K562 (cell line): Measurements from ENCODE around the gene CDC25B. TPM values are rescaled to one million over a fixed set of nuclear protein-coding genes. Genes with fewer than 3 reads are reported as not detected.

ENCODE experiments used
- ATAC-seq: fragments of 200-7000 bp; cut with Tn5 transposase; 3 replicates; pipeline ENCODE4 v1.9.1; 2020; ENCODE audit warnings: moderate library complexity
- BruUV-seq: library from RNA; stranded (reverse); fragments of 400-500 nt; replicated peaks from 2 replicates; lab custom pipeline; 2021; lab: Mats Ljungman, UMichigan
- CTCF ChIA-PET: fragments of 300-600 bp; formaldehyde crosslinking; extraction: SDS; loops from one replicate; lab custom pipeline; 2021; ENCODE audit warnings: low intra/inter-chr PET ratio; lab: Yijun Ruan, JAX
- POLR2A ChIA-PET: fragments of 300-600, 350-650 bp; sonication (Branson Sonifier 250); formaldehyde crosslinking; extraction: SDS; loops from one replicate; lab custom pipeline; 2021; ENCODE audit warnings: antibody characterized with exemption, inconsistent platforms; lab: Yijun Ruan, JAX
- DNase-seq, 4 experiments: peaks; one replicate each; pipeline versions ENCODE4 v3.0.0 to v3.0.0-alpha.2; 2011 to 2018; ENCODE audit warnings: low spot score in 3 of 4, mixed read lengths in 3 of 4; ENCODE audit errors: extremely low read depth in 1 of 4
- FAIRE-seq: peaks from 2 replicates; lab custom pipeline; 2011; peaks lifted over from hg19 to GRCh38; lab: Jason Lieb, UNC
- H2AFZ ChIP-seq: 2 replicates; pipeline ENCODE4 v1.6.0; 2011; ENCODE audit warnings: low read depth, low read length, control low read depth, inconsistent platforms
- H3K27ac ChIP-seq: fragments of 200-600 bp; 3 replicates; pipeline ENCODE4 v1.8.0; 2011; ENCODE audit warnings: low read depth, mild to moderate bottlenecking, control low read depth, inconsistent platforms, low read length, moderate library complexity, mixed read lengths; ENCODE audit errors: extremely low read depth
- H3K27me3 ChIP-seq, 2 experiments: fragments of 300-600 bp in 1 of 2; 2 replicates in 1 of 2; 3 replicates in 1 of 2; pipeline versions ENCODE4 v1.6.0 to v1.8.0; 2011; ENCODE audit warnings: inconsistent platforms in 2 of 2, low read length in 2 of 2, mild to moderate bottlenecking in 1 of 2, mixed read lengths in 1 of 2, moderate library complexity in 1 of 2; ENCODE audit not compliant: control insufficient read depth in 2 of 2, insufficient read depth in 2 of 2
- H3K36me3 ChIP-seq: fragments of 300-600 bp; 3 replicates; pipeline ENCODE4 v1.8.0; 2011; ENCODE audit warnings: mild to moderate bottlenecking, low read length, inconsistent platforms; ENCODE audit not compliant: control insufficient read depth, insufficient read depth
- H3K4me1 ChIP-seq, 2 experiments: fragments of 200-600 bp in 1 of 2; replicated peaks in 1 of 2; 2 replicates in 1 of 2; 3 replicates in 1 of 2; pipeline versions ENCODE4 v1.5.1 to v1.8.0; 2011; ENCODE audit warnings: inconsistent platforms in 2 of 2, low read length in 2 of 2, mild to moderate bottlenecking in 1 of 2, mixed read lengths in 1 of 2, moderate library complexity in 1 of 2; ENCODE audit not compliant: control insufficient read depth in 2 of 2, insufficient read depth in 2 of 2
- H3K4me2 ChIP-seq: 2 replicates; pipeline ENCODE4 v1.6.1; 2011; ENCODE audit warnings: low read length, control low read depth, inconsistent platforms, mixed read lengths; ENCODE audit not compliant: insufficient read depth
- H3K4me3 ChIP-seq: fragments of 200-600 bp; sonication (generic), shearing (Covaris generic); 2 replicates; pipeline ENCODE4 v1.5.1; 2016; ENCODE audit warnings: control low read depth, inconsistent platforms
- H3K79me2 ChIP-seq: fragments of 200-600 bp; 3 replicates; pipeline ENCODE4 v1.8.0; 2011; ENCODE audit warnings: low read length, inconsistent platforms; ENCODE audit not compliant: control insufficient read depth, insufficient read depth
- H3K9ac ChIP-seq, 2 experiments: 2 replicates each; pipeline versions ENCODE4 v1.6.0 to v1.6.1; 2011; ENCODE audit warnings: low read depth in 2 of 2, low read length in 2 of 2, control low read depth in 1 of 2, inconsistent platforms in 1 of 2, mild to moderate bottlenecking in 1 of 2, mixed read lengths in 1 of 2; ENCODE audit not compliant: insufficient read depth in 1 of 2
- H3K9me1 ChIP-seq: one replicate; pipeline ENCODE4 v1.6.0; 2011; ENCODE audit warnings: inconsistent platforms, mild to moderate bottlenecking, low read length, moderate library complexity; ENCODE audit not compliant: control insufficient read depth, insufficient read depth
- H3K9me3 ChIP-seq: replicated peaks from 2 replicates; pipeline ENCODE4 v1.5.1; 2011; ENCODE audit warnings: low read depth, low read length, inconsistent platforms; ENCODE audit not compliant: control insufficient read depth, insufficient read depth
- H4K20me1 ChIP-seq: replicated peaks from 2 replicates; pipeline ENCODE4 v1.6.1; 2011; ENCODE audit warnings: low read length, inconsistent platforms, mixed read lengths; ENCODE audit not compliant: control insufficient read depth, insufficient read depth
- CEBPB ChIP-seq: fragments of 450-650 bp; IDR thresholded peaks from 2 replicates; pipeline ENCODE4 v1.6.1; 2016; ENCODE audit warnings: missing genetic modification characterization, missing compliant biosample characterization
- CTCF ChIP-seq, 3 experiments: IDR thresholded peaks in 2 of 3; conservative IDR thresholded peaks in 1 of 3; 2 replicates each; pipeline ENCODE4 v1.5.1; 2011 to 2012; ENCODE audit warnings: low read length in 3 of 3, mild to moderate bottlenecking in 3 of 3, control low read depth in 2 of 3, improper control_type of control experiment in 1 of 3, inconsistent platforms in 1 of 3, low read depth in 1 of 3, mixed read lengths in 1 of 3, moderate library complexity in 1 of 3; ENCODE audit not compliant: insufficient read depth in 2 of 3
- MXD1 ChIP-seq: fragments of 250-450 bp; sonication (Bioruptor Pico); IDR thresholded peaks from 2 replicates; pipeline ENCODE4 v1.8.0; 2021; ENCODE audit warnings: borderline replicate concordance, mild to moderate bottlenecking, moderate library complexity; ENCODE audit not compliant: poor library complexity, severe bottlenecking
- ZNF589 ChIP-seq: fragments of 200-800 bp; sonication (Bioruptor generic); IDR thresholded peaks from 2 replicates; pipeline ENCODE4 v1.6.1; 2016; ENCODE audit warnings: low read depth, missing genetic modification characterization, missing compliant biosample characterization
- WGBS: fragments of 100-300 bp; shearing (Covaris generic); methylation state at CpG from one replicate; pipeline ENCODE4 v1.1.6; 2016; ENCODE audit warnings: low coverage, mixed read lengths; ENCODE audit not compliant: insufficient coverage; ENCODE audit errors: missing lambda C conversion rate; 5-methylcytosine and 5-hydroxymethylcytosine counted together
- in situ Hi-C: fragments of 300-500 bp; cut with MboI; formaldehyde crosslinking; loops from 4 replicates; pipeline ENCODE4 v1.15.0; 2018; ENCODE audit warnings: inconsistent platforms, mixed read lengths
- intact Hi-C: fragments of 100-400 bp; cut with micrococcal nuclease; formaldehyde crosslinking; loops from 2 replicates; pipeline ENCODE4 v1.14.2; 2022
- polyA plus RNA-seq, 8 experiments: library from polyadenylated mRNA; depleted of rRNA in 4 of 8; stranded (reverse) in 5 of 8; unstranded in 3 of 8; fragments of >200 nt; fragmentation: Nextera tagmentation in 2 of 8; fragmentation: Illumina TruSeq in 1 of 8; extraction: Ambion mirVana in 2 of 8; extraction: Trizol in 1 of 8; gene quantifications; 2 replicates each; pipeline versions ENCODE4 v1.2.1 to v1.2.3, GENCODE V29; 2011 to 2014; ENCODE audit warnings: inconsistent platforms in 1 of 8, missing spikeins in 1 of 8
- total RNA-seq, 7 experiments: library from RNA; depleted of rRNA in 6 of 7; stranded (reverse); fragments of >200 nt in 6 of 7; fragmentation: Illumina TruSeq in 2 of 7; extraction: Trizol in 2 of 7; gene quantifications; 2 replicates each; pipeline versions ENCODE4 v1.2.1 to v1.2.3, GENCODE V29; 2011 to 2021; ENCODE audit warnings: low replicate concordance in 1 of 7

The CDC25B gene
- total and polyA plus RNA-seq, 9 of the 15 experiments (the other 6 are each of a cell fraction or from before 2014, with no cell fraction given) = 2.3 to 35.7 (median 9.5) TPM

- Histone ChIP-seq H2AFZ (no peak overlapping the region), H3K27me3 (no peaks in the 10 kb centered on the region), H3K4me1 (peaks cover 2 to 4% of the 10 kb centered on the region in 2 experiments; a peak in 3 of 5 replicates), H3K4me3 (no peak overlapping the region), H3K36me3 (peaks cover 22% of the 10 kb centered on the region; the same call in 2 of the 3 replicates), H3K9me3 (no peaks in the 10 kb centered on the region), H3K27ac (no peak overlapping the region), H3K79me2 (peaks cover 13% of the 10 kb centered on the region; the same call in 1 of the 3 replicates), H3K9me1 (no peaks in the 10 kb centered on the region), H3K4me2 (no peak overlapping the region), H3K9ac (no peak overlapping the region; a peak in 1 of 4 replicates), H4K20me1 (no peaks in the 10 kb centered on the region)
- in situ Hi-C loops = no loop called here
- intact Hi-C loops = no loop called here
- no peak for DNase-seq
- ATAC-seq = peak; percentile 45
- no TSS peak for BruUV-seq
- POLR2A ChIA-PET = interaction anchor here (1.3 kb wide), 1 partner anchor 9 kb away, joined by 3 read pairs; no protein-coding TSS in a partner anchor
- TF ChIP-seq CEBPB (tag) (no peak), CTCF (IDR thresholded peaks at IDR 0.05 in 2 of 3, conservative IDR thresholded peaks at IDR 0.05 in 1 of 3; ENCODE audit: insufficient read depth in 2 of 3, low read depth in 1 of 3, low read length in 3 of 3) (0 out of 6 replicates have a peak, but pooled peaks of 1 of the 3 experiments have one; percentile 4), MXD1 (CRISPR knock-in tag) (no peak), ZNF589 (no peak)
- CTCF ChIA-PET = no interaction called here
- WGBS = 63% methylated on average over 4 of the region's 7 CpGs
- no peak for FAIRE-seq
Measured at GRCh38 chr20:3825526-3825925, 29.4 kb downstream of the CDC25B start.
